ENCODE measurements around the gene CCDC18.

Gene CCDC18

GRCh38 chr1:93205892-93206566 is 25.5 kb downstream of the CCDC18 start:
- DNase-seq (ENCODE audit: low read depth in 1 of 2, low spot score in 1 of 2) = no peak
- Histone ChIP-seq H3K27me3 (ENCODE audit: insufficient read depth, poor library complexity, severe bottlenecking) (no peaks in the 10 kb centered on the region), H3K27ac (replicated peaks) (no peak overlapping the region), H3K4me3 (replicated peaks; ENCODE audit: insufficient read depth, low read length) (no peak overlapping the region)
- no peak for TF ChIP-seq REST (IDR thresholded peaks at IDR 0.05; ENCODE audit: insufficient replicate concordance, low read depth)
- TF ChIP-seq GABPA (IDR thresholded peaks at IDR 0.05; ENCODE audit: low read depth) = no peak
- TF ChIP-seq POLR2AphosphoS5 (IDR thresholded peaks at IDR 0.05; ENCODE audit: low read depth) = no peak
- TF ChIP-seq, protein P1, sequence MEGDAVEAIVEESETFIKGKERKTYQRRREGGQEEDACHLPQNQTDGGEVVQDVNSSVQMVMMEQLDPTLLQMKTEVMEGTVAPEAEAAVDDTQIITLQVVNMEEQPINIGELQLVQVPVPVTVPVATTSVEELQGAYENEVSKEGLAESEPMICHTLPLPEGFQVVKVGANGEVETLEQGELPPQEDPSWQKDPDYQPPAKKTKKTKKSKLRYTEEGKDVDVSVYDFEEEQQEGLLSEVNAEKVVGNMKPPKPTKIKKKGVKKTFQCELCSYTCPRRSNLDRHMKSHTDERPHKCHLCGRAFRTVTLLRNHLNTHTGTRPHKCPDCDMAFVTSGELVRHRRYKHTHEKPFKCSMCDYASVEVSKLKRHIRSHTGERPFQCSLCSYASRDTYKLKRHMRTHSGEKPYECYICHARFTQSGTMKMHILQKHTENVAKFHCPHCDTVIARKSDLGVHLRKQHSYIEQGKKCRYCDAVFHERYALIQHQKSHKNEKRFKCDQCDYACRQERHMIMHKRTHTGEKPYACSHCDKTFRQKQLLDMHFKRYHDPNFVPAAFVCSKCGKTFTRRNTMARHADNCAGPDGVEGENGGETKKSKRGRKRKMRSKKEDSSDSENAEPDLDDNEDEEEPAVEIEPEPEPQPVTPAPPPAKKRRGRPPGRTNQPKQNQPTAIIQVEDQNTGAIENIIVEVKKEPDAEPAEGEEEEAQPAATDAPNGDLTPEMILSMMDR (IDR thresholded peaks at IDR 0.05; ENCODE audit: insufficient read depth, low read length) = no peak
- TF ChIP-seq SPI1 (IDR thresholded peaks at IDR 0.05; ENCODE audit: borderline replicate concordance, low read depth) = no peak

- Histone ChIP-seq H3K27me3 (ENCODE audit: insufficient read depth, poor library complexity, severe bottlenecking) (no peaks in the 10 kb centered on the region), H3K4me3 (replicated peaks; ENCODE audit: insufficient read depth, low read length) (no peak overlapping the region), H3K27ac (replicated peaks) (no peak overlapping the region)
- no peak for DNase-seq (ENCODE audit: low read depth in 1 of 2, low spot score in 1 of 2)
- TF ChIP-seq SPI1 (IDR thresholded peaks at IDR 0.05; ENCODE audit: borderline replicate concordance, low read depth) = no peak
- TF ChIP-seq GABPA (IDR thresholded peaks at IDR 0.05; ENCODE audit: low read depth) = no peak
- no peak for TF ChIP-seq POLR2AphosphoS5 (IDR thresholded peaks at IDR 0.05; ENCODE audit: low read depth)
Measured at GRCh38 chr1:93206567-93206954, 26.0 kb downstream of the CCDC18 start.

DNA sequence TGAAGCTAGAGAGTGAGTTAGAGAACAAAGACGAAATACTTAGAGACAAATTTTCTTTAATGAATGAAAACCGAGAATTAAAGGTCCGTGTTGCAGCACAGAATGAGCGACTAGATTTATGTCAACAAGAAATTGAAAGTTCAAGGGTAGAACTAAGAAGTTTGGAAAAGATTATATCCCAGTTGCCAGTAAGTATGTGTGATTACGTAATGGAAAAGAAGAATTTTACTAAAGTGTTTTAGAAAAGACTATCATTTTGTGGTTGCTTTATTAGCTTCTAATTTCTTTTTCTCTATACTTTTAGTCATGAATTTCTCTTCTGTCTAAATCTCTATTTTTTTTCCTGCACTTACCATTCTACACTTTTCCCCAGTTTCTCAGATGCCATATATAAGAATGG is 26.7 kb downstream of the CCDC18 start:
- H3K27me3 ChIP-seq (ENCODE audit: insufficient read depth, poor library complexity, severe bottlenecking) = no peaks in the 10 kb centered on the region
- H3K4me3 ChIP-seq (replicated peaks; ENCODE audit: insufficient read depth, low read length) = no peak overlapping the region
- no peak overlapping the region for H3K27ac ChIP-seq (replicated peaks)
- TF ChIP-seq SPI1 (IDR thresholded peaks at IDR 0.05; ENCODE audit: borderline replicate concordance, low read depth) (no peak), GABPA (IDR thresholded peaks at IDR 0.05; ENCODE audit: low read depth) (no peak), REST (IDR thresholded peaks at IDR 0.05; ENCODE audit: insufficient replicate concordance, low read depth) (no peak), POLR2AphosphoS5 (IDR thresholded peaks at IDR 0.05; ENCODE audit: low read depth) (no peak)
- no peak for DNase-seq (ENCODE audit: low read depth in 1 of 2, low spot score in 1 of 2)

DNA sequence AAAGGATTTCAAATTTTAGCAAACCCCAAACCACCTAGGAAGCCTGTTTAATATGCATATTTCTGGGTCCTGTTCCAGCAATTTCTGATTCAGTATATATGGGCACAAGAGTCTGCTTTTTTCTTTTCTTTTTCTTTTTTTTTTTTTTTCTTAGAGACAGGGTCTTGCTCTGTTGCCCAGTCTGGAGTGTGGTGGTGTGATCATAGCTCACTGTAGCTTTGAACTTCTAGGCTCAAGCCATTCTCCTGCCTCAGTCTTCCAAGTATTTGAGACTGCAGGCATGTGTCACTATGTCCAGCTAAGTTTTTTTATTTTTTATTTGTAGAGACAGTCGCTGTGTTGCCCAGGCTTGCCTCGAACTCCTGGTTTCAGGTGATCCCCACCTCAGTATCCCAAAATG is 34.8 kb downstream of the CCDC18 start:
- no peak for DNase-seq (ENCODE audit: low read depth in 1 of 2, low spot score in 1 of 2)
- H3K27me3 ChIP-seq (ENCODE audit: insufficient read depth, poor library complexity, severe bottlenecking) = no peaks in the 10 kb centered on the region
- no peak overlapping the region for H3K27ac ChIP-seq (replicated peaks)
- no peak overlapping the region for H3K4me3 ChIP-seq (replicated peaks; ENCODE audit: insufficient read depth, low read length)
- no peak for TF ChIP-seq POLR2AphosphoS5 (IDR thresholded peaks at IDR 0.05; ENCODE audit: low read depth)
- TF ChIP-seq REST (IDR thresholded peaks at IDR 0.05; ENCODE audit: insufficient replicate concordance, low read depth) = no peak
- TF ChIP-seq, protein P1 (IDR thresholded peaks at IDR 0.05; ENCODE audit: insufficient read depth, low read length) = no peak
- no peak for TF ChIP-seq SPI1 (IDR thresholded peaks at IDR 0.05; ENCODE audit: borderline replicate concordance, low read depth)
- no peak for TF ChIP-seq GABPA (IDR thresholded peaks at IDR 0.05; ENCODE audit: low read depth)

Data from HL-60 (cell line).